GM12878 (cell line): ENCODE results near the gene TTLL4. TPM values are rescaled to one million over a fixed set of nuclear protein-coding genes. Genes with fewer than 3 reads are reported as not detected.

Experiments
- ATAC-seq: fragments of 200-7000 bp; cut with Tn5 transposase; 3 replicates; pipeline ENCODE4 v1.9.1; 2020; ENCODE audit warnings: mild to moderate bottlenecking, moderate library complexity
- BruUV-seq: library from RNA; stranded (reverse); fragments of 400-500 nt; replicated peaks from 2 replicates; lab custom pipeline; 2021; lab: Mats Ljungman, UMichigan
- CTCF ChIA-PET: fragments of 300-600 bp; sonication (Branson Sonifier 250); formaldehyde crosslinking; extraction: SDS; loops from one replicate; lab custom pipeline; 2021; ENCODE audit warnings: inconsistent platforms; lab: Yijun Ruan, JAX
- POLR2A ChIA-PET: fragments of 350-600 bp; formaldehyde crosslinking; extraction: SDS; loops from one replicate; lab custom pipeline; 2021; ENCODE audit warnings: inconsistent platforms; lab: Charles Lee
- RAD21 ChIA-PET: fragments of 300-600 bp; sonication (Branson Sonifier 250); formaldehyde crosslinking; loops from one replicate; lab custom pipeline; 2023; ENCODE audit warnings: antibody characterized with exemption; ENCODE audit not compliant: unreplicated experiment; lab: Charles Lee
- SMC1A ChIA-PET: fragments of 300-600 bp; sonication (Branson Sonifier 250); formaldehyde crosslinking; loops from one replicate; lab custom pipeline; 2023; ENCODE audit not compliant: unreplicated experiment, uncharacterized antibody; lab: Charles Lee
- DNase-seq: peaks from one replicate; pipeline ENCODE4 v3.0.0-alpha.2; 2011; ENCODE audit warnings: low read depth, low spot score
- FAIRE-seq: peaks from 3 replicates; lab custom pipeline; 2011; peaks lifted over from hg19 to GRCh38; lab: Jason Lieb, UNC
- H2AFZ ChIP-seq: 2 replicates; pipeline ENCODE4 v1.6.0; 2011; ENCODE audit warnings: low read depth, low read length, control low read depth; ENCODE audit not compliant: control insufficient read depth
- H3K27ac ChIP-seq: 2 replicates; pipeline ENCODE4 v1.5.1; 2011; ENCODE audit warnings: control low read depth; ENCODE audit not compliant: control insufficient read depth, insufficient read depth
- H3K27me3 ChIP-seq, 2 experiments: replicated peaks in 1 of 2; 2 replicates each; pipeline versions ENCODE4 v1.6.0 to v1.6.1; 2011; ENCODE audit warnings: low read length in 1 of 2; ENCODE audit not compliant: control insufficient read depth in 2 of 2, insufficient read depth in 2 of 2
- H3K36me3 ChIP-seq, 2 experiments: 2 replicates each; pipeline ENCODE4 v1.5.1; 2011; ENCODE audit warnings: low read length in 1 of 2; ENCODE audit not compliant: control insufficient read depth in 2 of 2, insufficient read depth in 2 of 2
- H3K4me1 ChIP-seq: 2 replicates; pipeline ENCODE4 v1.6.1; 2011; ENCODE audit warnings: mild to moderate bottlenecking, low read length, moderate library complexity, mixed read lengths; ENCODE audit not compliant: control insufficient read depth, insufficient read depth
- H3K4me2 ChIP-seq: 2 replicates; pipeline ENCODE4 v1.6.0; 2011; ENCODE audit warnings: control low read depth; ENCODE audit not compliant: control insufficient read depth, insufficient read depth
- H3K4me3 ChIP-seq: fragments of 200-600 bp; sonication (generic); 2 replicates; pipeline ENCODE4 v1.5.1; 2016
- H3K79me2 ChIP-seq: 2 replicates; pipeline ENCODE4 v1.6.0; 2011; ENCODE audit warnings: low read length; ENCODE audit not compliant: control insufficient read depth, insufficient read depth
- H3K9ac ChIP-seq: 2 replicates; pipeline ENCODE4 v1.8.0; 2011; ENCODE audit warnings: low read length, control low read depth, mixed read lengths; ENCODE audit not compliant: control insufficient read depth, insufficient read depth
- H3K9me3 ChIP-seq: replicated peaks from 3 replicates; pipeline ENCODE4 v1.5.1; 2011; ENCODE audit warnings: mild to moderate bottlenecking, low read length; ENCODE audit not compliant: control insufficient read depth, insufficient read depth
- H4K20me1 ChIP-seq: 2 replicates; pipeline ENCODE4 v1.6.0; 2011; ENCODE audit not compliant: control insufficient read depth, insufficient read depth
- BCL11A ChIP-seq: IDR thresholded peaks from 2 replicates; pipeline ENCODE4 v1.6.1; 2011; ENCODE audit warnings: low read depth, low read length
- CREB1 ChIP-seq: IDR thresholded peaks from 2 replicates; pipeline ENCODE4 v1.6.1; 2012; ENCODE audit warnings: low read depth, mild to moderate bottlenecking, inconsistent platforms
- EZH2 ChIP-seq: IDR thresholded peaks from 2 replicates; pipeline ENCODE4 v1.6.1; 2012; ENCODE audit warnings: low read depth, mild to moderate bottlenecking, control low read depth, inconsistent platforms, low read length, borderline replicate concordance; ENCODE audit not compliant: control insufficient read depth
- FOS ChIP-seq: IDR thresholded peaks from 3 replicates; pipeline ENCODE4 v1.6.1; 2011; ENCODE audit warnings: borderline replicate concordance; ENCODE audit not compliant: insufficient read length; ENCODE audit errors: extremely low read depth
- HDGF ChIP-seq: fragments of 450-650 bp; IDR thresholded peaks from 2 replicates; pipeline ENCODE4 v1.6.1; 2016; ENCODE audit warnings: antibody characterized with exemption
- MEF2B ChIP-seq: fragments of 450-650 bp; IDR thresholded peaks from 2 replicates; pipeline ENCODE4 v1.6.1; 2018; ENCODE audit warnings: mild to moderate bottlenecking, moderate library complexity; ENCODE audit not compliant: partially characterized antibody, poor library complexity, severe bottlenecking
- NFYB ChIP-seq: IDR thresholded peaks from 2 replicates; pipeline ENCODE4 v1.6.1; 2011; ENCODE audit warnings: low read depth, mild to moderate bottlenecking, low read length, improper control_type of control experiment, moderate library complexity; ENCODE audit not compliant: insufficient read depth
- NRF1 ChIP-seq: conservative IDR thresholded peaks from 2 replicates; pipeline ENCODE4 v1.6.1; 2011; ENCODE audit warnings: mild to moderate bottlenecking, low read depth, low read length, improper control_type of control experiment
- SMARCA5 ChIP-seq: fragments of 450-650 bp; IDR thresholded peaks from 2 replicates; pipeline ENCODE4 v1.6.1; 2017; ENCODE audit warnings: mild to moderate bottlenecking
- SP1 ChIP-seq: IDR thresholded peaks from one replicate; pipeline ENCODE4 v1.6.1; 2011; ENCODE audit warnings: low read depth, low read length
- TAF1 ChIP-seq: IDR thresholded peaks from 2 replicates; pipeline ENCODE4 v1.6.1; 2011; ENCODE audit warnings: mild to moderate bottlenecking, low read depth, low read length, borderline replicate concordance
- ZBED1 ChIP-seq: IDR thresholded peaks from 2 replicates; pipeline ENCODE4 v1.6.1; 2016; ENCODE audit warnings: borderline replicate concordance
- WGBS: methylation state at CpG from one replicate; pipeline ENCODE4 v1.1.6; 2016; ENCODE audit warnings: low lambda C conversion rate; ENCODE audit not compliant: insufficient replicate concordance, insufficient coverage; ENCODE audit errors: missing lambda C conversion rate; 5-methylcytosine and 5-hydroxymethylcytosine counted together
- in situ Hi-C: fragments of 300-500 bp; cut with MboI; formaldehyde crosslinking; loops from 9 replicates; pipeline ENCODE4 v1.14.3; 2018; ENCODE audit warnings: mixed read lengths
- intact Hi-C: fragments of 100-400 bp; cut with micrococcal nuclease; formaldehyde crosslinking; loops from one replicate; pipeline ENCODE4 v1.14.2; 2022; ENCODE audit not compliant: unreplicated experiment
- polyA plus RNA-seq, 11 experiments: library from polyadenylated mRNA; depleted of rRNA in 4 of 11; unstranded in 6 of 11; stranded (reverse) in 5 of 11; fragments of >200 nt; fragmentation: Nextera tagmentation in 4 of 11; fragmentation: Illumina TruSeq in 1 of 11; extraction: Ambion mirVana in 4 of 11; extraction: Trizol in 1 of 11; gene quantifications; 1 replicate in 1 of 11; 2 replicates in 10 of 11; pipeline versions ENCODE4 v1.2.1 to v1.2.3, GENCODE V29; 2011 to 2016; ENCODE audit warnings: inconsistent platforms in 2 of 11, missing spikeins in 2 of 11, low read depth in 1 of 11
- total RNA-seq, 4 experiments: library from RNA; depleted of rRNA in 3 of 4; stranded (reverse); fragments of >200 nt in 3 of 4; fragmentation: Illumina TruSeq in 1 of 4; extraction: Trizol in 1 of 4; gene quantifications; 2 replicates each; pipeline versions ENCODE4 v1.2.1 to v1.2.3, GENCODE V29; 2013 to 2021
- TF ChIP-seq, protein P1 (sequence below): fragments of 450-650 bp; formaldehyde crosslinking; IDR thresholded peaks from 2 replicates; pipeline ENCODE4 v1.4.0; 2020; ENCODE audit warnings: mild to moderate bottlenecking, moderate library complexity
- TF ChIP-seq, protein P2 (sequence below): fragments of 450-650 bp; IDR thresholded peaks from 2 replicates; pipeline ENCODE4 v1.6.1; 2017; ENCODE audit warnings: borderline replicate concordance
- TF ChIP-seq, protein P3 (sequence below): IDR thresholded peaks from 2 replicates; pipeline ENCODE4 v1.6.1; 2011; ENCODE audit warnings: mild to moderate bottlenecking, low read depth, low read length, moderate library complexity; ENCODE audit not compliant: insufficient replicate concordance
- TF ChIP-seq, protein P4 (sequence below): IDR thresholded peaks from 2 replicates; pipeline ENCODE4 v1.6.1; 2012; ENCODE audit warnings: mild to moderate bottlenecking, low read depth, low read length

TTLL4 gene
- total and polyA plus RNA-seq, 10 of the 15 experiments (the other 5 are each of a cell fraction or from before 2014, with no cell fraction given): 16.6 to 63.1 (median 32.9) TPM

DNA sequence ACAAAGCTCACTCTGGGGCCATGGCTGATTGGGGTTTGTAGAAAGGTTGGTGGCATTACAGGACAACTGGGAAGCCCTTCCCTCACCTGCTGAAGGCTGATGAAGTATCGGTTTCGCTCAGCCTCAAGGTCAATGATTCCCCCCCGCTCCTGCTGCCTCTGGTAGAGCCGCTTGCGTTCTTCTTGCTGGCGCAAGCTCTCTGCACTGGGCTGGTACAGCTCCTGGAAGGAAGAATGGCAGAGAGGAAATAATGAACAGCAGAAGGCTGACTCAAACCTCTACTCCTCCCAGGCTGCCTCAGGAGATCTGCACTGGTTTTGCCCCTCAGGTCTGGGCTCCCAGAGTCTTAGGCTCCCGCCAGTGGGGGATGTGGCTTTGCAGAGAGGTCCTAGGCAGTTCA lies 46.0 kb upstream of the TTLL4 start:
- intact Hi-C loops (no loop called here), in situ Hi-C loops (loop anchor here (5.0 kb wide), 1 partner anchor 183 kb away; no protein-coding TSS in a partner anchor)
- Histone ChIP-seq H3K79me2 (peaks cover 11% of the 10 kb centered on the region), H3K27me3 (no peaks in the 10 kb centered on the region), H3K9ac (no peak overlapping the region), H3K27ac (no peak overlapping the region), H3K4me3 (no peak overlapping the region), H2AFZ (no peak overlapping the region), H3K36me3 (peaks cover 24 to 27% of the 10 kb centered on the region in 2 experiments; a peak in 3 of 4 replicates), H3K9me3 (no peaks in the 10 kb centered on the region), H3K4me2 (no peak overlapping the region), H4K20me1 (no peaks in the 10 kb centered on the region), H3K4me1 (peaks cover 9% of the 10 kb centered on the region)
- DNase-seq (no peak), ATAC-seq (no peak), FAIRE-seq (no peak)
- POLR2A ChIA-PET: no interaction called here
- SMC1A ChIA-PET: no interaction called here
- no TSS peak for BruUV-seq
- WGBS: 98% methylated on average over 7 of the region's 7 CpGs
- RAD21 ChIA-PET: no interaction called here
- CTCF ChIA-PET: no interaction called here
- TF ChIP-seq BCL11A (no peak), SP1 (no peak), EZH2 (no peak), NFYB (no peak), HDGF (no peak), ZBED1 (no peak), TAF1 (no peak), SMARCA5 (no peak), CREB1 (no peak), FOS (no peak), MEF2B (no peak), NRF1 (no peak)
- TF ChIP-seq, protein P1, sequence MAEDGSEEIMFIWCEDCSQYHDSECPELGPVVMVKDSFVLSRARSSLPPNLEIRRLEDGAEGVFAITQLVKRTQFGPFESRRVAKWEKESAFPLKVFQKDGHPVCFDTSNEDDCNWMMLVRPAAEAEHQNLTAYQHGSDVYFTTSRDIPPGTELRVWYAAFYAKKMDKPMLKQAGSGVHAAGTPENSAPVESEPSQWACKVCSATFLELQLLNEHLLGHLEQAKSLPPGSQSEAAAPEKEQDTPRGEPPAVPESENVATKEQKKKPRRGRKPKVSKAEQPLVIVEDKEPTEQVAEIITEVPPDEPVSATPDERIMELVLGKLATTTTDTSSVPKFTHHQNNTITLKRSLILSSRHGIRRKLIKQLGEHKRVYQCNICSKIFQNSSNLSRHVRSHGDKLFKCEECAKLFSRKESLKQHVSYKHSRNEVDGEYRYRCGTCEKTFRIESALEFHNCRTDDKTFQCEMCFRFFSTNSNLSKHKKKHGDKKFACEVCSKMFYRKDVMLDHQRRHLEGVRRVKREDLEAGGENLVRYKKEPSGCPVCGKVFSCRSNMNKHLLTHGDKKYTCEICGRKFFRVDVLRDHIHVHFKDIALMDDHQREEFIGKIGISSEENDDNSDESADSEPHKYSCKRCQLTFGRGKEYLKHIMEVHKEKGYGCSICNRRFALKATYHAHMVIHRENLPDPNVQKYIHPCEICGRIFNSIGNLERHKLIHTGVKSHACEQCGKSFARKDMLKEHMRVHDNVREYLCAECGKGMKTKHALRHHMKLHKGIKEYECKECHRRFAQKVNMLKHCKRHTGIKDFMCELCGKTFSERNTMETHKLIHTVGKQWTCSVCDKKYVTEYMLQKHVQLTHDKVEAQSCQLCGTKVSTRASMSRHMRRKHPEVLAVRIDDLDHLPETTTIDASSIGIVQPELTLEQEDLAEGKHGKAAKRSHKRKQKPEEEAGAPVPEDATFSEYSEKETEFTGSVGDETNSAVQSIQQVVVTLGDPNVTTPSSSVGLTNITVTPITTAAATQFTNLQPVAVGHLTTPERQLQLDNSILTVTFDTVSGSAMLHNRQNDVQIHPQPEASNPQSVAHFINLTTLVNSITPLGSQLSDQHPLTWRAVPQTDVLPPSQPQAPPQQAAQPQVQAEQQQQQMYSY (CRISPR knock-in tag): no peak
- TF ChIP-seq, protein P2, sequence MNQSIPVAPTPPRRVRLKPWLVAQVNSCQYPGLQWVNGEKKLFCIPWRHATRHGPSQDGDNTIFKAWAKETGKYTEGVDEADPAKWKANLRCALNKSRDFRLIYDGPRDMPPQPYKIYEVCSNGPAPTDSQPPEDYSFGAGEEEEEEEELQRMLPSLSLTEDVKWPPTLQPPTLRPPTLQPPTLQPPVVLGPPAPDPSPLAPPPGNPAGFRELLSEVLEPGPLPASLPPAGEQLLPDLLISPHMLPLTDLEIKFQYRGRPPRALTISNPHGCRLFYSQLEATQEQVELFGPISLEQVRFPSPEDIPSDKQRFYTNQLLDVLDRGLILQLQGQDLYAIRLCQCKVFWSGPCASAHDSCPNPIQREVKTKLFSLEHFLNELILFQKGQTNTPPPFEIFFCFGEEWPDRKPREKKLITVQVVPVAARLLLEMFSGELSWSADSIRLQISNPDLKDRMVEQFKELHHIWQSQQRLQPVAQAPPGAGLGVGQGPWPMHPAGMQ: no peak
- TF ChIP-seq, protein P3, sequence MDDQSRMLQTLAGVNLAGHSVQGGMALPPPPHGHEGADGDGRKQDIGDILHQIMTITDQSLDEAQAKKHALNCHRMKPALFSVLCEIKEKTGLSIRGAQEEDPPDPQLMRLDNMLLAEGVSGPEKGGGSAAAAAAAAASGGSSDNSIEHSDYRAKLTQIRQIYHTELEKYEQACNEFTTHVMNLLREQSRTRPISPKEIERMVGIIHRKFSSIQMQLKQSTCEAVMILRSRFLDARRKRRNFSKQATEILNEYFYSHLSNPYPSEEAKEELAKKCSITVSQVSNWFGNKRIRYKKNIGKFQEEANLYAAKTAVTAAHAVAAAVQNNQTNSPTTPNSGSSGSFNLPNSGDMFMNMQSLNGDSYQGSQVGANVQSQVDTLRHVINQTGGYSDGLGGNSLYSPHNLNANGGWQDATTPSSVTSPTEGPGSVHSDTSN: no peak
- TF ChIP-seq, protein P4, sequence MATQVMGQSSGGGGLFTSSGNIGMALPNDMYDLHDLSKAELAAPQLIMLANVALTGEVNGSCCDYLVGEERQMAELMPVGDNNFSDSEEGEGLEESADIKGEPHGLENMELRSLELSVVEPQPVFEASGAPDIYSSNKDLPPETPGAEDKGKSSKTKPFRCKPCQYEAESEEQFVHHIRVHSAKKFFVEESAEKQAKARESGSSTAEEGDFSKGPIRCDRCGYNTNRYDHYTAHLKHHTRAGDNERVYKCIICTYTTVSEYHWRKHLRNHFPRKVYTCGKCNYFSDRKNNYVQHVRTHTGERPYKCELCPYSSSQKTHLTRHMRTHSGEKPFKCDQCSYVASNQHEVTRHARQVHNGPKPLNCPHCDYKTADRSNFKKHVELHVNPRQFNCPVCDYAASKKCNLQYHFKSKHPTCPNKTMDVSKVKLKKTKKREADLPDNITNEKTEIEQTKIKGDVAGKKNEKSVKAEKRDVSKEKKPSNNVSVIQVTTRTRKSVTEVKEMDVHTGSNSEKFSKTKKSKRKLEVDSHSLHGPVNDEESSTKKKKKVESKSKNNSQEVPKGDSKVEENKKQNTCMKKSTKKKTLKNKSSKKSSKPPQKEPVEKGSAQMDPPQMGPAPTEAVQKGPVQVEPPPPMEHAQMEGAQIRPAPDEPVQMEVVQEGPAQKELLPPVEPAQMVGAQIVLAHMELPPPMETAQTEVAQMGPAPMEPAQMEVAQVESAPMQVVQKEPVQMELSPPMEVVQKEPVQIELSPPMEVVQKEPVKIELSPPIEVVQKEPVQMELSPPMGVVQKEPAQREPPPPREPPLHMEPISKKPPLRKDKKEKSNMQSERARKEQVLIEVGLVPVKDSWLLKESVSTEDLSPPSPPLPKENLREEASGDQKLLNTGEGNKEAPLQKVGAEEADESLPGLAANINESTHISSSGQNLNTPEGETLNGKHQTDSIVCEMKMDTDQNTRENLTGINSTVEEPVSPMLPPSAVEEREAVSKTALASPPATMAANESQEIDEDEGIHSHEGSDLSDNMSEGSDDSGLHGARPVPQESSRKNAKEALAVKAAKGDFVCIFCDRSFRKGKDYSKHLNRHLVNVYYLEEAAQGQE: no peak
